Measurements from ENCODE around the gene TMEM219.
"Not testable (repeated sequence)": the region's sequence is repeated elsewhere in the genome, so short reads cannot be mapped to it uniquely, and the experiment has no call there.

TMEM219 gene

GRCh38 chr16:30016555-30017276, 54.8 kb downstream of the TMEM219 start:
- DNase-seq = no peak

- no peak for DNase-seq
Observed at GRCh38 chr16:30017277-30017656, 55.4 kb downstream of the TMEM219 start.

DNA sequence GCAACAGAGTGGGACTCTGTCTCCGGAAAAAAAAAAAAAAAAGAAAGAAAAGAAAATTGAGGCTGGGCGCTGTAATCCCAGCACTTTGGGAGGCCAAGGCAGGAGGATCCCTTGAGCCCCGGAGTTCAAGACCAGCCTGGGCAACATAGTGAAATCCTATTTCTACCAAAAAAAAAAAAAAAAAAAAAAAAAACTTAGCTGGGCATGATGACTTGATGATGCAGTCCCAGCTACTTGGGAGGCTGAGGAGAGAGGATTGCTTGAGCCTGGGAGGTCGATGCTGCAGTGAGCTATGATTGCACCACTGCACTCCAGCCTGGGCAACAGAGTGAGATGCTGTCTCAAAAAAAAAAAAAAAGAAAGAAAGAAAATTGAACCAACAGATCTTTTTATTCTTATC, 56.1 kb downstream of the TMEM219 start:
- DNase-seq = not testable (repeated sequence)

DNA sequence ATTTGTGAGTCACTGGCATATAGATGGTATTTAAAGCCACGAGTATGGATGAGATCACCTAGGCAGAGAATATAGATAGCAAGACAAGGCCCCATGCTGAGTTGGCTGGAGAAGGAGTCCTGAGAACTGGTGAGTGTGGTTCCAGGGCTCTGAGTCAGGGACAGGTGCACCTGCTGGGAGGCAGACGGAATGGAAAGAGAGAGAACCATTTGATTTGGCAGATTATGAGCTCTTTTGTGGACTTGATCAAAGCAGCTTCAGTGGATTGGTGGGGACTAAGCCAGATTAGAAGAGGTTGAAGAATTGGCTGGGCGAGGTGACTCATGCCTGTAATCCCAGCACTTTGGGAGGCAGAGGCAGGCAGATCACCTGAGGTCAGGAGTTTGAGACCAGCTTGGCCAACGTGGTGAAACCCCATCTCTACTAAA, 56.9 kb downstream of the TMEM219 start:
- no peak for DNase-seq

Measured in NCI-H1436 (cell line).